Neuronal stem cell (in vitro differentiated cells): ENCODE results near the gene ZNF550.
A peak's percentile ranks its signal among the peaks of the same experiment; 100 is the strongest.

Experiments
- DNase-seq: peaks from one replicate; pipeline ENCODE4 v3.0.0-alpha.2; 2013; ENCODE audit warnings: low spot score
- H2AFZ ChIP-seq: one replicate; pipeline ENCODE4 v1.6.1; 2013; ENCODE audit warnings: mild to moderate bottlenecking, low read length, inconsistent platforms
- H2AK5ac ChIP-seq: 2 replicates; pipeline ENCODE4 v1.6.1; 2013; ENCODE audit warnings: low read depth, mild to moderate bottlenecking, inconsistent platforms, low read length, moderate library complexity, mixed read lengths
- H2BK120ac ChIP-seq: 2 replicates; pipeline ENCODE4 v1.6.1; 2013; ENCODE audit warnings: low read depth, mild to moderate bottlenecking, inconsistent platforms, low read length, moderate library complexity, mixed read lengths
- H2BK12ac ChIP-seq: one replicate; pipeline ENCODE4 v1.6.1; 2013; ENCODE audit warnings: low read length, inconsistent platforms
- H2BK15ac ChIP-seq: 2 replicates; pipeline ENCODE4 v1.6.1; 2013; ENCODE audit warnings: mild to moderate bottlenecking, low read length, inconsistent platforms, mixed read lengths
- H2BK5ac ChIP-seq: one replicate; pipeline ENCODE4 v1.6.1; 2013; ENCODE audit warnings: inconsistent platforms, mild to moderate bottlenecking, low read length, moderate library complexity
- H3K14ac ChIP-seq: one replicate; pipeline ENCODE4 v1.6.1; 2013; ENCODE audit warnings: low read length, inconsistent platforms
- H3K18ac ChIP-seq: 2 replicates; pipeline ENCODE4 v1.6.1; 2013; ENCODE audit warnings: low read length, inconsistent platforms
- H3K23ac ChIP-seq: 2 replicates; pipeline ENCODE4 v1.6.1; 2013; ENCODE audit warnings: low read depth, mild to moderate bottlenecking, mixed read lengths, low read length, inconsistent platforms; ENCODE audit not compliant: poor library complexity
- H3K27ac ChIP-seq: replicated peaks from 3 replicates; pipeline ENCODE4 v1.5.1; 2013; ENCODE audit warnings: low read length, inconsistent platforms
- H3K27me3 ChIP-seq, 3 experiments: 2 replicates each; pipeline ENCODE4 v1.6.1; 2013; ENCODE audit warnings: low read length in 3 of 3, mild to moderate bottlenecking in 2 of 3, inconsistent platforms in 1 of 3, low read depth in 1 of 3, mixed read lengths in 1 of 3, moderate library complexity in 1 of 3; ENCODE audit not compliant: control insufficient read depth in 3 of 3, insufficient read depth in 3 of 3
- H3K36me3 ChIP-seq, 2 donors: replicated peaks in 1 of 2; 2 replicates each; pipeline ENCODE4 v1.6.1; 2013; ENCODE audit warnings: low read length in 2 of 2; ENCODE audit not compliant: control insufficient read depth in 2 of 2, insufficient read depth in 2 of 2
- H3K4ac ChIP-seq: 2 replicates; pipeline ENCODE4 v1.6.1; 2013; ENCODE audit warnings: inconsistent platforms, mild to moderate bottlenecking, low read length, moderate library complexity
- H3K4me1 ChIP-seq, 2 donors: 1 replicate in 1 of 2; 2 replicates in 1 of 2; pipeline ENCODE4 v1.6.1; 2013; ENCODE audit warnings: low read length in 2 of 2, low read depth in 1 of 2; ENCODE audit not compliant: control insufficient read depth in 2 of 2, insufficient read depth in 1 of 2
- H3K4me2 ChIP-seq: one replicate; pipeline ENCODE4 v1.6.1; 2013; ENCODE audit warnings: mild to moderate bottlenecking, low read length, inconsistent platforms; ENCODE audit not compliant: insufficient read depth, poor library complexity, severe bottlenecking
- H3K4me3 ChIP-seq, 2 donors: 2 replicates each; pipeline ENCODE4 v1.5.1; 2013; ENCODE audit warnings: low read length in 2 of 2, mild to moderate bottlenecking in 2 of 2, inconsistent platforms in 1 of 2, moderate library complexity in 1 of 2
- H3K79me1 ChIP-seq: one replicate; pipeline ENCODE4 v1.6.1; 2013; ENCODE audit warnings: low read depth, mild to moderate bottlenecking, inconsistent platforms, low read length, moderate library complexity
- H3K9ac ChIP-seq: one replicate; pipeline ENCODE4 v1.6.1; 2013; ENCODE audit warnings: mild to moderate bottlenecking, low read depth, low read length, inconsistent platforms; ENCODE audit not compliant: poor library complexity
- H3K9me3 ChIP-seq, 2 donors: replicated peaks in 1 of 2; 2 replicates each; pipeline versions ENCODE3 to v1.6.1; 2013; ENCODE audit warnings: low read length in 2 of 2, mild to moderate bottlenecking in 2 of 2, inconsistent platforms in 1 of 2, low read depth in 1 of 2, mixed read lengths in 1 of 2, moderate library complexity in 1 of 2; ENCODE audit not compliant: control insufficient read depth in 2 of 2, insufficient read depth in 1 of 2
- H4K8ac ChIP-seq: one replicate; pipeline ENCODE4 v1.6.1; 2013; ENCODE audit warnings: low read depth, mild to moderate bottlenecking, inconsistent platforms, low read length, moderate library complexity
- H4K91ac ChIP-seq: one replicate; pipeline ENCODE4 v1.6.1; 2013; ENCODE audit warnings: low read length, low read depth, mild to moderate bottlenecking, inconsistent platforms; ENCODE audit not compliant: poor library complexity
- WGBS, 2 donors: extraction: QIAGEN DNeasy Blood & Tissue Kit; methylation state at CpG; one replicate each; pipeline ENCODE4 v1.1.7; 2013; ENCODE audit warnings: missing lambda C conversion rate in 2 of 2, mixed read lengths in 1 of 2; ENCODE audit not compliant: insufficient read length in 2 of 2, insufficient replicate concordance in 1 of 2; ENCODE audit errors: extremely low coverage in 2 of 2; 5-methylcytosine and 5-hydroxymethylcytosine counted together

ZNF550 gene

GRCh38 chr19:57587529-57587928, 27.9 kb upstream of the ZNF550 start:
- no peak overlapping the region for H4K8ac ChIP-seq
- H3K36me3 ChIP-seq: peaks cover 61 to 78% of the 10 kb centered on the region in 2 donors
- WGBS, 2 donors: no CpG with 5 or more reads among the region's 1 CpG

GRCh38 chr19:57583521-57584416, 24.1 kb upstream of the ZNF550 start, which contains the start of gene ZIK1:
Gene ZIK1 (plus strand): TSS chr19:57584145. CDS start chr19:57584357, 212 bp downstream.
- Histone ChIP-seq H3K27me3 (peaks cover 0 to 2% (median 0%) of the 10 kb centered on the region in 3 experiments), H3K79me1 (peaks cover 10% of the 10 kb centered on the region), H2BK120ac (no peak within 1 kb of the TSS), H3K4me2 (peak within 1 kb of the TSS; percentile 82), H2AK5ac (peak within 1 kb of the TSS; percentile 98), H3K9me3 (peaks cover 41 to 62% of the 10 kb centered on the region in 2 donors), H3K23ac (peak within 1 kb of the TSS; percentile 31), H2BK12ac (peak within 1 kb of the TSS; percentile 53), H3K9ac (peak within 1 kb of the TSS; percentile 90), H4K91ac (peak within 1 kb of the TSS; percentile 31), H3K14ac (peak within 1 kb of the TSS; percentile 50), H2BK15ac (peak within 1 kb of the TSS; percentile 2), H3K27ac (peak within 1 kb of the TSS; percentile 11), H3K4me1 (peaks cover 5 to 11% of the 10 kb centered on the region in 2 donors), H3K4me3 (peak within 1 kb of the TSS; percentile 83 to 96), H4K8ac (peak within 1 kb of the TSS; percentile 77), H2BK5ac (peak within 1 kb of the TSS; percentile 62), H3K4ac (peak within 1 kb of the TSS; percentile 13), H3K18ac (peak within 1 kb of the TSS; percentile 90), H3K36me3 (peaks cover 26 to 40% of the 10 kb centered on the region in 2 donors), H2AFZ (peak within 1 kb of the TSS; percentile 97)
- no CpG with 5 or more reads among the region's 76 CpGs for WGBS, 2 donors
- peak; percentile 95 for DNase-seq

More at GRCh38 chr19:57587529-57587928, 27.9 kb upstream of the ZNF550 start:
- peaks cover 0 to 2% (median 0%) of the 10 kb centered on the region in 3 experiments for H3K27me3 ChIP-seq
- no peak overlapping the region for H2BK15ac ChIP-seq
- no peak overlapping the region for H2AFZ ChIP-seq
- no peak for DNase-seq
- no peak overlapping the region for H3K4me3 ChIP-seq
- no peak overlapping the region for H3K14ac ChIP-seq
- no peak overlapping the region for H3K4me2 ChIP-seq
- H4K91ac ChIP-seq: no peak overlapping the region
- H3K79me1 ChIP-seq: peaks cover 12% of the 10 kb centered on the region
- H3K9ac ChIP-seq: no peak overlapping the region
- H3K9me3 ChIP-seq: peaks cover 76 to 89% of the 10 kb centered on the region in 2 donors
- H3K23ac ChIP-seq: no peak overlapping the region
- no peak overlapping the region for H3K4ac ChIP-seq
- H2BK120ac ChIP-seq: no peak overlapping the region
- no peak overlapping the region for H3K18ac ChIP-seq
- no peak overlapping the region for H3K27ac ChIP-seq
- H2BK12ac ChIP-seq: no peak overlapping the region
- H3K4me1 ChIP-seq: peaks cover 5 to 11% of the 10 kb centered on the region in 2 donors
- no peak overlapping the region for H2AK5ac ChIP-seq
- H2BK5ac ChIP-seq: no peak overlapping the region

GRCh38 chr19:57583104-57583520, 23.4 kb upstream of the ZNF550 start:
- H3K79me1 ChIP-seq: peaks cover 14% of the 10 kb centered on the region
- H4K8ac ChIP-seq: peak overlapping the region; percentile 77
- H3K14ac ChIP-seq: peak overlapping the region; percentile 11
- WGBS, 2 donors: no CpG with 5 or more reads among the region's 21 CpGs
- peak overlapping the region; percentile 89 for H3K18ac ChIP-seq
- no peak overlapping the region for H3K23ac ChIP-seq
- peak overlapping the region; percentile 97 for H2AFZ ChIP-seq
- no peak overlapping the region for H2BK12ac ChIP-seq
- H3K27ac ChIP-seq: no peak overlapping the region
- no peak overlapping the region for H2BK120ac ChIP-seq
- peak overlapping the region; percentile 26 for H2BK5ac ChIP-seq
- H3K27me3 ChIP-seq: peaks cover 0 to 2% (median 0%) of the 10 kb centered on the region in 3 experiments
- H3K4me2 ChIP-seq: peak overlapping the region; percentile 65
- H2AK5ac ChIP-seq: peak overlapping the region; percentile 98
- peaks cover 35 to 56% of the 10 kb centered on the region in 2 donors for H3K9me3 ChIP-seq
- peak overlapping the region; percentile 72 to 83 for H3K4me3 ChIP-seq
- no peak overlapping the region for H3K4ac ChIP-seq
- H3K4me1 ChIP-seq: peaks cover 5 to 11% of the 10 kb centered on the region in 2 donors
- peak overlapping the region; percentile 2 for H2BK15ac ChIP-seq
- H4K91ac ChIP-seq: no peak overlapping the region
- DNase-seq: no peak
- peaks cover 19 to 34% of the 10 kb centered on the region in 2 donors for H3K36me3 ChIP-seq
- H3K9ac ChIP-seq: no peak overlapping the region
